IMR-90 (cell line): ENCODE measurements around the gene GPR15LG. TPM values are rescaled to one million over a fixed set of nuclear protein-coding genes. Genes with fewer than 3 reads are reported as not detected.
A peak's percentile ranks its signal among the peaks of the same experiment; 100 is the strongest.

ENCODE experiments used
- ATAC-seq: fragments of 200-7000 bp; cut with Tn5 transposase; 2 replicates; pipeline ENCODE4 v1.9.1; 2020; ENCODE audit warnings: low read depth, mild to moderate bottlenecking, moderate library complexity
- BruUV-seq: library from RNA; stranded (reverse); fragments of 400-500 nt; replicated peaks from 2 replicates; lab custom pipeline; 2021; lab: Mats Ljungman, UMichigan
- CTCF ChIA-PET: fragments of 300-600 bp; formaldehyde crosslinking; extraction: SDS; loops from one replicate; lab custom pipeline; 2021; ENCODE audit warnings: antibody characterized with exemption; lab: Yijun Ruan, JAX
- POLR2A ChIA-PET: fragments of 300-600 bp; sonication (Branson Sonifier 250); formaldehyde crosslinking; loops from one replicate; lab custom pipeline; 2022; ENCODE audit warnings: antibody characterized with exemption; ENCODE audit not compliant: unreplicated experiment; lab: Charles Lee
- DNase-seq: peaks from one replicate; pipeline ENCODE4 v3.0.0; 2013
- H2AFZ ChIP-seq: replicated peaks from 2 replicates; pipeline ENCODE3; 2013; ENCODE audit warnings: low read length, mild to moderate bottlenecking; ENCODE audit not compliant: poor library complexity
- H2AK5ac ChIP-seq: 2 replicates; pipeline ENCODE4 v1.6.1; 2013; ENCODE audit warnings: low read depth, low read length, inconsistent platforms
- H2AK9ac ChIP-seq: replicated peaks from 2 replicates; pipeline ENCODE3; 2013; ENCODE audit warnings: mild to moderate bottlenecking, low read depth, low read length, moderate library complexity; ENCODE audit not compliant: poor library complexity
- H2BK120ac ChIP-seq: 2 replicates; pipeline ENCODE4 v1.6.1; 2013; ENCODE audit warnings: low read depth, low read length, inconsistent platforms
- H2BK15ac ChIP-seq: 3 replicates; pipeline ENCODE4 v1.6.1; 2013; ENCODE audit warnings: low read depth, low read length, inconsistent platforms
- H2BK20ac ChIP-seq: 2 replicates; pipeline ENCODE4 v1.6.1; 2013; ENCODE audit warnings: low read depth, mild to moderate bottlenecking, inconsistent platforms, low read length, moderate library complexity
- H2BK5ac ChIP-seq: 2 replicates; pipeline ENCODE4 v1.6.1; 2013; ENCODE audit warnings: mild to moderate bottlenecking, low read depth, low read length, inconsistent platforms; ENCODE audit not compliant: poor library complexity, severe bottlenecking
- H3K14ac ChIP-seq: replicated peaks from 2 replicates; pipeline ENCODE4 v1.6.1; 2013; ENCODE audit warnings: low read depth, low read length, inconsistent platforms
- H3K18ac ChIP-seq: 2 replicates; pipeline ENCODE4 v1.6.1; 2013; ENCODE audit warnings: low read depth, low read length, control low read depth
- H3K23ac ChIP-seq: 2 replicates; pipeline ENCODE4 v1.6.1; 2013; ENCODE audit warnings: low read depth, low read length, inconsistent platforms
- H3K27ac ChIP-seq: 2 replicates; pipeline ENCODE4 v1.5.1; 2013; ENCODE audit warnings: mild to moderate bottlenecking, control low read depth, low read length; ENCODE audit not compliant: insufficient read depth
- H3K27me3 ChIP-seq: 2 replicates; pipeline ENCODE4 v1.6.1; 2013; ENCODE audit warnings: low read length; ENCODE audit not compliant: control insufficient read depth, insufficient read depth
- H3K36me3 ChIP-seq: 2 replicates; pipeline ENCODE4 v1.6.1; 2013; ENCODE audit warnings: low read length, mixed read lengths; ENCODE audit not compliant: control insufficient read depth, insufficient read depth
- H3K4ac ChIP-seq: 2 replicates; pipeline ENCODE4 v1.6.1; 2013; ENCODE audit warnings: low read depth, low read length, inconsistent platforms
- H3K4me1 ChIP-seq: 2 replicates; pipeline ENCODE4 v1.6.1; 2013; ENCODE audit warnings: low read length, mixed read lengths; ENCODE audit not compliant: control insufficient read depth, insufficient read depth
- H3K4me2 ChIP-seq: 2 replicates; pipeline ENCODE4 v1.6.1; 2013; ENCODE audit warnings: low read depth, mild to moderate bottlenecking, control low read depth, low read length, moderate library complexity
- H3K4me3 ChIP-seq: 2 replicates; pipeline ENCODE4 v1.5.1; 2013; ENCODE audit warnings: low read depth, mild to moderate bottlenecking, control low read depth, low read length, moderate library complexity; ENCODE audit not compliant: insufficient read depth
- H3K56ac ChIP-seq: 2 replicates; pipeline ENCODE4 v1.6.1; 2013; ENCODE audit warnings: low read length, inconsistent platforms; ENCODE audit not compliant: insufficient read depth; ENCODE audit errors: extremely low read depth
- H3K79me1 ChIP-seq, 2 experiments: 2 replicates each; pipeline ENCODE4 v1.6.1; 2013; ENCODE audit warnings: low read length in 2 of 2, inconsistent platforms in 1 of 2, low read depth in 1 of 2
- H3K9ac ChIP-seq: 2 replicates; pipeline ENCODE4 v1.6.1; 2013; ENCODE audit warnings: low read depth, low read length, control low read depth
- H3K9me1 ChIP-seq: 2 replicates; pipeline ENCODE4 v1.6.1; 2013; ENCODE audit warnings: low read length, inconsistent platforms; ENCODE audit not compliant: insufficient read depth
- H3K9me3 ChIP-seq: 2 replicates; pipeline ENCODE4 v1.6.1; 2013; ENCODE audit warnings: low read length; ENCODE audit not compliant: control insufficient read depth, insufficient read depth
- H4K20me1 ChIP-seq: 2 replicates; pipeline ENCODE4 v1.6.1; 2013; ENCODE audit warnings: low read length, inconsistent platforms; ENCODE audit not compliant: insufficient read depth
- H4K5ac ChIP-seq: 2 replicates; pipeline ENCODE4 v1.6.1; 2013; ENCODE audit warnings: mild to moderate bottlenecking, low read depth, low read length, control low read depth
- H4K8ac ChIP-seq, 2 experiments: 2 replicates each; pipeline ENCODE4 v1.6.1; 2013; ENCODE audit warnings: low read depth in 2 of 2, low read length in 2 of 2, control low read depth in 1 of 2, inconsistent platforms in 1 of 2
- H4K91ac ChIP-seq: 2 replicates; pipeline ENCODE4 v1.6.1; 2013; ENCODE audit warnings: low read depth, low read length, inconsistent platforms; ENCODE audit not compliant: insufficient read depth
- BHLHE40 ChIP-seq: fragments of 150-350 bp; IDR thresholded peaks from 2 replicates; pipeline ENCODE4 v1.6.1; 2016; ENCODE audit warnings: mild to moderate bottlenecking, low read depth, low read length
- CEBPB ChIP-seq: IDR thresholded peaks from 2 replicates; pipeline ENCODE4 v1.6.1; 2012; ENCODE audit warnings: low read depth, low read length, improper control_type of control experiment
- CHD1 ChIP-seq: IDR thresholded peaks from 2 replicates; pipeline ENCODE4 v1.6.1; 2012; ENCODE audit warnings: low read depth, low read length, improper control_type of control experiment
- FOS ChIP-seq: fragments of 150-350 bp; IDR thresholded peaks from 2 replicates; pipeline ENCODE4 v1.6.1; 2016; ENCODE audit warnings: low read depth, low read length
- MAFK ChIP-seq: IDR thresholded peaks from 2 replicates; pipeline ENCODE4 v1.6.1; 2012; ENCODE audit warnings: low read depth, low read length, improper control_type of control experiment
- MAZ ChIP-seq: IDR thresholded peaks from 2 replicates; pipeline ENCODE4 v1.6.1; 2012; ENCODE audit warnings: low read depth, mild to moderate bottlenecking, low read length, improper control_type of control experiment, moderate library complexity, borderline replicate concordance
- MXI1 ChIP-seq: IDR thresholded peaks from 2 replicates; pipeline ENCODE4 v1.6.1; 2012; ENCODE audit warnings: low read depth, mild to moderate bottlenecking, low read length, moderate library complexity, borderline replicate concordance
- NFE2L2 ChIP-seq: fragments of 150-350 bp; IDR thresholded peaks from 2 replicates; pipeline ENCODE4 v1.6.1; 2016; ENCODE audit warnings: low read depth, mild to moderate bottlenecking, low read length
- POLR2A ChIP-seq: IDR thresholded peaks from 2 replicates; pipeline ENCODE4 v1.6.1; 2012; ENCODE audit warnings: mild to moderate bottlenecking, low read depth, low read length
- RAD21 ChIP-seq: IDR thresholded peaks from 2 replicates; pipeline ENCODE4 v1.6.1; 2012; ENCODE audit warnings: low read length, improper control_type of control experiment
- RCOR1 ChIP-seq: IDR thresholded peaks from 2 replicates; pipeline ENCODE4 v1.6.1; 2012; ENCODE audit warnings: mild to moderate bottlenecking, low read length, improper control_type of control experiment; ENCODE audit not compliant: insufficient replicate concordance
- RFX5 ChIP-seq: IDR thresholded peaks from 2 replicates; pipeline ENCODE4 v1.8.0; 2012; ENCODE audit warnings: low read depth, mild to moderate bottlenecking, low read length, moderate library complexity
- SMC3 ChIP-seq: fragments of 150-350 bp; IDR thresholded peaks from 2 replicates; pipeline ENCODE4 v1.6.1; 2016; ENCODE audit warnings: low read depth, mild to moderate bottlenecking, antibody characterized with exemption, low read length, moderate library complexity
- whole genome bisulfite sequencing, 2 experiments: methylation state at CpG; one replicate each; pipeline versions ENCODE4 v1.1.5 to v1.1.7; 2013; ENCODE audit warnings: missing lambda C conversion rate in 2 of 2; ENCODE audit not compliant: insufficient read length in 1 of 2; ENCODE audit errors: extremely low coverage in 2 of 2; 5-methylcytosine and 5-hydroxymethylcytosine counted together
- dilution Hi-C: fragments of 300-500 bp; cut with HindIII; formaldehyde crosslinking; loops from one replicate; pipeline ENCODE4 v1.14.3; 2018; ENCODE audit warnings: low sequenced_read_pairs; ENCODE audit not compliant: unreplicated experiment
- in situ Hi-C: fragments of 300-500 bp; cut with MboI; formaldehyde crosslinking; loops from 3 replicates; pipeline ENCODE4 v1.14.3; 2019; ENCODE audit warnings: low sequenced_read_pairs, inconsistent platforms, mixed read lengths
- intact Hi-C: fragments of 100-400 bp; cut with micrococcal nuclease; formaldehyde crosslinking; loops from 2 replicates; pipeline ENCODE4 v1.10.0; 2022
- polyA plus RNA-seq, 3 experiments: library from polyadenylated mRNA; depleted of rRNA; stranded (reverse); fragments of >200 nt; gene quantifications; 2 replicates each; pipeline ENCODE4 v1.2.3, GENCODE V29; 2012; ENCODE audit warnings: low replicate concordance in 1 of 3
- total RNA-seq: library from RNA; depleted of rRNA; stranded (reverse); fragments of >200 nt; gene quantifications from 2 replicates; pipeline ENCODE4 v1.2.3, GENCODE V29; 2012
- TF ChIP-seq, protein P1 (sequence below): fragments of 150-350 bp; IDR thresholded peaks from 2 replicates; pipeline ENCODE4 v1.6.1; 2017; ENCODE audit warnings: mild to moderate bottlenecking, antibody characterized with exemption, low read length, low read depth
- TF ChIP-seq, protein P2 (sequence below): conservative IDR thresholded peaks from 2 replicates; pipeline ENCODE4 v1.5.1; 2012; ENCODE audit warnings: mild to moderate bottlenecking, low read depth, low read length, improper control_type of control experiment
- TF ChIP-seq, protein P3 (sequence below): fragments of 150-350 bp; IDR thresholded peaks from 2 replicates; pipeline ENCODE4 v1.6.1; 2016; ENCODE audit warnings: low read depth, mild to moderate bottlenecking, low read length, moderate library complexity, borderline replicate concordance

GPR15LG gene
- total and polyA plus RNA-seq, 2 of the 4 experiments (the other 2 are of a cell fraction) = not detected

DNA sequence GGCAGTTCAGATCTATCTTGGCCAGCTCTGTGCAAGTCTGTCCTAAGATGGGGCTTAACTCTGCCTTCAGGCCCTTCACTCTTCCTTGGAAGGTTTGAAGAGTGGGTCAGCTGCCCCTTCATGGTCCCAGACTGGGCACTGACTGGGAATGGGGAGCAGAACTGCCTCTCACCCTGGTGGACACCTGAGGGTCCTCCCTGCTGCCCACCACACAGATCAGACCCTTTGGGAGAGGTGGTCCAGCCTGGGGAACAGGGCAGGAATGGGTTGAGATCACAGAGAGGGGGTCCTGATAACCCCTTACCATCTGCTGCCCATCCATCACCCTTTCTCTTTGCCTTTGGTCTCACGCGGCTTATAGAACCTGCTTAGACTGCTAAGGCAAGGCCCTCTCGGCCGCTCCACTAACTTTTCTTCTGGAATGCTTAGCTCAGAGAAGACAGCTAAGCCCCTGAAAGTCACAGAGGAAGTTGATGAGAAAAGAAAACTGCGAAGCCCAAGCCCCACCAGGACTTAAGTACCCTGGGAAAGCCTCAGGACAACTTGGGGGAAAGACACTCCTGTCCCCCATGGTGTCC, 20.3 kb downstream of the GPR15LG start:
- CTCF ChIA-PET = no interaction called here
- ATAC-seq = no peak; the same call in 1 of the 2 replicates
- in situ Hi-C loops = no loop called here

More for the DNA sequence above, 20.3 kb downstream of the GPR15LG start:
- Histone ChIP-seq H3K14ac (no peak overlapping the region), H4K20me1 (no peaks in the 10 kb centered on the region), H4K91ac (no peak overlapping the region), H2BK20ac (no peak overlapping the region), H3K9me1 (no peaks in the 10 kb centered on the region), H3K36me3 (no peaks in the 10 kb centered on the region), H4K8ac (no peak overlapping the region), H2BK5ac (no peak overlapping the region), H3K4ac (no peak overlapping the region), H2BK120ac (no peak overlapping the region), H4K5ac (no peak overlapping the region), H3K27me3 (peaks cover 52% of the 10 kb centered on the region), H2AK9ac (no peak overlapping the region), H2BK15ac (no peak overlapping the region), H3K18ac (no peak overlapping the region), H3K79me1 (no peaks in the 10 kb centered on the region), H3K4me1 (peaks cover 2% of the 10 kb centered on the region; the same call in 1 of the 2 replicates), H3K9me3 (no peaks in the 10 kb centered on the region), H2AK5ac (no peak overlapping the region), H3K9ac (no peak overlapping the region), H2AFZ (peak overlapping the region; percentile 58), H3K27ac (no peak overlapping the region), H3K4me2 (no peak overlapping the region), H3K4me3 (no peak overlapping the region), H3K23ac (no peak overlapping the region), H3K56ac (no peak overlapping the region)
- no TSS peak for BruUV-seq
- dilution Hi-C loops (no loop called here), intact Hi-C loops (no loop called here)
- POLR2A ChIA-PET = no interaction called here
- TF ChIP-seq, protein P1, sequence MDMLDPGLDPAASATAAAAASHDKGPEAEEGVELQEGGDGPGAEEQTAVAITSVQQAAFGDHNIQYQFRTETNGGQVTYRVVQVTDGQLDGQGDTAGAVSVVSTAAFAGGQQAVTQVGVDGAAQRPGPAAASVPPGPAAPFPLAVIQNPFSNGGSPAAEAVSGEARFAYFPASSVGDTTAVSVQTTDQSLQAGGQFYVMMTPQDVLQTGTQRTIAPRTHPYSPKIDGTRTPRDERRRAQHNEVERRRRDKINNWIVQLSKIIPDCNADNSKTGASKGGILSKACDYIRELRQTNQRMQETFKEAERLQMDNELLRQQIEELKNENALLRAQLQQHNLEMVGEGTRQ = no peak
- TF ChIP-seq CEBPB (no peak), SMC3 (no peak), BHLHE40 (no peak), RFX5 (no peak), RAD21 (no peak), MXI1 (no peak), NFE2L2 (no peak), FOS (no peak), MAZ (no peak), POLR2A (no peak), CHD1 (no peak), RCOR1 (no peak), MAFK (no peak)
- TF ChIP-seq, protein P2, sequence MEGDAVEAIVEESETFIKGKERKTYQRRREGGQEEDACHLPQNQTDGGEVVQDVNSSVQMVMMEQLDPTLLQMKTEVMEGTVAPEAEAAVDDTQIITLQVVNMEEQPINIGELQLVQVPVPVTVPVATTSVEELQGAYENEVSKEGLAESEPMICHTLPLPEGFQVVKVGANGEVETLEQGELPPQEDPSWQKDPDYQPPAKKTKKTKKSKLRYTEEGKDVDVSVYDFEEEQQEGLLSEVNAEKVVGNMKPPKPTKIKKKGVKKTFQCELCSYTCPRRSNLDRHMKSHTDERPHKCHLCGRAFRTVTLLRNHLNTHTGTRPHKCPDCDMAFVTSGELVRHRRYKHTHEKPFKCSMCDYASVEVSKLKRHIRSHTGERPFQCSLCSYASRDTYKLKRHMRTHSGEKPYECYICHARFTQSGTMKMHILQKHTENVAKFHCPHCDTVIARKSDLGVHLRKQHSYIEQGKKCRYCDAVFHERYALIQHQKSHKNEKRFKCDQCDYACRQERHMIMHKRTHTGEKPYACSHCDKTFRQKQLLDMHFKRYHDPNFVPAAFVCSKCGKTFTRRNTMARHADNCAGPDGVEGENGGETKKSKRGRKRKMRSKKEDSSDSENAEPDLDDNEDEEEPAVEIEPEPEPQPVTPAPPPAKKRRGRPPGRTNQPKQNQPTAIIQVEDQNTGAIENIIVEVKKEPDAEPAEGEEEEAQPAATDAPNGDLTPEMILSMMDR = no peak
- TF ChIP-seq, protein P3, sequence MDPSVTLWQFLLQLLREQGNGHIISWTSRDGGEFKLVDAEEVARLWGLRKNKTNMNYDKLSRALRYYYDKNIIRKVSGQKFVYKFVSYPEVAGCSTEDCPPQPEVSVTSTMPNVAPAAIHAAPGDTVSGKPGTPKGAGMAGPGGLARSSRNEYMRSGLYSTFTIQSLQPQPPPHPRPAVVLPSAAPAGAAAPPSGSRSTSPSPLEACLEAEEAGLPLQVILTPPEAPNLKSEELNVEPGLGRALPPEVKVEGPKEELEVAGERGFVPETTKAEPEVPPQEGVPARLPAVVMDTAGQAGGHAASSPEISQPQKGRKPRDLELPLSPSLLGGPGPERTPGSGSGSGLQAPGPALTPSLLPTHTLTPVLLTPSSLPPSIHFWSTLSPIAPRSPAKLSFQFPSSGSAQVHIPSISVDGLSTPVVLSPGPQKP = no peak
- no CpG with 5 or more reads among the region's 5 CpGs for WGBS, 2 experiments
- DNase-seq = no peak
